IMR-90 (cell line): ENCODE data around the gene NFYC.

Experiments
- CEBPB ChIP-seq: IDR thresholded peaks from 2 replicates; pipeline ENCODE4 v1.6.1; 2012; ENCODE audit warnings: low read depth, low read length, improper control_type of control experiment
- MAFK ChIP-seq: IDR thresholded peaks from 2 replicates; pipeline ENCODE4 v1.6.1; 2012; ENCODE audit warnings: low read depth, low read length, improper control_type of control experiment
- POLR2A ChIP-seq: IDR thresholded peaks from 2 replicates; pipeline ENCODE4 v1.6.1; 2012; ENCODE audit warnings: mild to moderate bottlenecking, low read depth, low read length
- RAD21 ChIP-seq: IDR thresholded peaks from 2 replicates; pipeline ENCODE4 v1.6.1; 2012; ENCODE audit warnings: low read length, improper control_type of control experiment
- RCOR1 ChIP-seq: IDR thresholded peaks from 2 replicates; pipeline ENCODE4 v1.6.1; 2012; ENCODE audit warnings: mild to moderate bottlenecking, low read length, improper control_type of control experiment; ENCODE audit not compliant: insufficient replicate concordance
- TF ChIP-seq, protein P1 (sequence below): conservative IDR thresholded peaks from 2 replicates; pipeline ENCODE4 v1.5.1; 2012; ENCODE audit warnings: mild to moderate bottlenecking, low read depth, low read length, improper control_type of control experiment
- TF ChIP-seq, protein P2 (sequence below): fragments of 150-350 bp; IDR thresholded peaks from 2 replicates; pipeline ENCODE4 v1.6.1; 2017; ENCODE audit warnings: mild to moderate bottlenecking, antibody characterized with exemption, low read length, low read depth

DNA sequence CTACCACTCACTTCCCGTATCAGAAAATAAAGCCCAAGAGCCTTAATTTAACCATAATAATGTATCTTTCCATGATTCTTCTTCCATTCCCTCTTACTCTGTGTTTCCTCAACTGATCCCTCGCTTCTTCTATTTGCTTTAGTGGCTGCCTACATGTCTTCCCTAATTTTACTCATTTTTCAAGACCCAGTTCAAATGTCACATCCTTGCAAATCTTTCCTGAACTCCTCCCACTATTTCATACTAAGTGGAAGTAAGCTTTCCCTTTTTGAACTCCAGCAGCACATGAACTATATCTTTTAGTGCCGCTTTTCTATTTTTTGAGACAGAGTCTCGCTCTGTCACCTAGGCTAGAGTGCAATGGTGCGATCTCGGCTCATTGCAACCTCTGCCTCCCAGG, 3.8 kb upstream of the NFYC start:
- TF ChIP-seq POLR2A (no peak), MAFK (no peak), RAD21 (no peak), RCOR1 (no peak), CEBPB (no peak)
- TF ChIP-seq, protein P1, sequence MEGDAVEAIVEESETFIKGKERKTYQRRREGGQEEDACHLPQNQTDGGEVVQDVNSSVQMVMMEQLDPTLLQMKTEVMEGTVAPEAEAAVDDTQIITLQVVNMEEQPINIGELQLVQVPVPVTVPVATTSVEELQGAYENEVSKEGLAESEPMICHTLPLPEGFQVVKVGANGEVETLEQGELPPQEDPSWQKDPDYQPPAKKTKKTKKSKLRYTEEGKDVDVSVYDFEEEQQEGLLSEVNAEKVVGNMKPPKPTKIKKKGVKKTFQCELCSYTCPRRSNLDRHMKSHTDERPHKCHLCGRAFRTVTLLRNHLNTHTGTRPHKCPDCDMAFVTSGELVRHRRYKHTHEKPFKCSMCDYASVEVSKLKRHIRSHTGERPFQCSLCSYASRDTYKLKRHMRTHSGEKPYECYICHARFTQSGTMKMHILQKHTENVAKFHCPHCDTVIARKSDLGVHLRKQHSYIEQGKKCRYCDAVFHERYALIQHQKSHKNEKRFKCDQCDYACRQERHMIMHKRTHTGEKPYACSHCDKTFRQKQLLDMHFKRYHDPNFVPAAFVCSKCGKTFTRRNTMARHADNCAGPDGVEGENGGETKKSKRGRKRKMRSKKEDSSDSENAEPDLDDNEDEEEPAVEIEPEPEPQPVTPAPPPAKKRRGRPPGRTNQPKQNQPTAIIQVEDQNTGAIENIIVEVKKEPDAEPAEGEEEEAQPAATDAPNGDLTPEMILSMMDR, result no peak
- TF ChIP-seq, protein P2, sequence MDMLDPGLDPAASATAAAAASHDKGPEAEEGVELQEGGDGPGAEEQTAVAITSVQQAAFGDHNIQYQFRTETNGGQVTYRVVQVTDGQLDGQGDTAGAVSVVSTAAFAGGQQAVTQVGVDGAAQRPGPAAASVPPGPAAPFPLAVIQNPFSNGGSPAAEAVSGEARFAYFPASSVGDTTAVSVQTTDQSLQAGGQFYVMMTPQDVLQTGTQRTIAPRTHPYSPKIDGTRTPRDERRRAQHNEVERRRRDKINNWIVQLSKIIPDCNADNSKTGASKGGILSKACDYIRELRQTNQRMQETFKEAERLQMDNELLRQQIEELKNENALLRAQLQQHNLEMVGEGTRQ, result no peak
